Natural killer cell (primary cell): Measurements from ENCODE around the gene PXDC1. TPM values are rescaled to one million over a fixed set of nuclear protein-coding genes. Genes with fewer than 3 reads are reported as not detected.

Source experiments
- ATAC-seq, 3 donors: fragments of 150-1000 bp in 2 of 3; fragments of 200-7000 bp in 1 of 3; cut with Tn5 transposase; 1 replicate in 1 of 3; 2 replicates in 2 of 3; pipeline ENCODE4 v1.10.0; 2021; ENCODE audit warnings: mild to moderate bottlenecking in 2 of 3, moderate library complexity in 2 of 3
- DNase-seq, 2 donors: peaks; one replicate each; pipeline versions ENCODE4 v3.0.0 to v3.0.0-alpha.2; 2013 to 2021; ENCODE audit warnings: mixed read lengths in 1 of 2
- H3K27ac ChIP-seq: one replicate; pipeline ENCODE4 v1.5.1; 2013; ENCODE audit warnings: mild to moderate bottlenecking, low read length
- H3K27me3 ChIP-seq: one replicate; pipeline ENCODE4 v1.6.1; 2013; ENCODE audit warnings: low read length; ENCODE audit not compliant: control insufficient read depth, insufficient read depth
- H3K36me3 ChIP-seq: one replicate; pipeline ENCODE4 v1.6.1; 2013; ENCODE audit warnings: low read length; ENCODE audit not compliant: control insufficient read depth, insufficient read depth
- H3K4me1 ChIP-seq: one replicate; pipeline ENCODE4 v1.6.1; 2013; ENCODE audit warnings: low read length; ENCODE audit not compliant: control insufficient read depth, insufficient read depth
- H3K4me3 ChIP-seq: one replicate; pipeline ENCODE4 v1.5.1; 2013; ENCODE audit warnings: low read length
- H3K9me3 ChIP-seq: one replicate; pipeline ENCODE4 v1.6.1; 2013; ENCODE audit warnings: low read length; ENCODE audit not compliant: control insufficient read depth, insufficient read depth
- H3K27ac Mint-ChIP-seq, 2 donors: one replicate each; pipeline ENCODE4 v1.8.0; 2022; ENCODE audit warnings: mild to moderate bottlenecking in 2 of 2, mixed read lengths in 2 of 2, moderate library complexity in 1 of 2
- H3K27me3 Mint-ChIP-seq, 2 donors: one replicate each; pipeline ENCODE4 v1.8.0; 2022; ENCODE audit warnings: low read depth in 2 of 2, mixed read lengths in 2 of 2
- H3K36me3 Mint-ChIP-seq: one replicate; pipeline ENCODE4 v1.8.0; 2022; ENCODE audit warnings: mixed read lengths
- H3K4me1 Mint-ChIP-seq, 2 donors: one replicate each; pipeline ENCODE4 v1.8.0; 2022; ENCODE audit warnings: mixed read lengths in 2 of 2
- H3K4me3 Mint-ChIP-seq: one replicate; pipeline ENCODE4 v1.8.0; 2022; ENCODE audit warnings: mild to moderate bottlenecking, moderate library complexity, mixed read lengths
- H3K9me3 Mint-ChIP-seq, 2 donors: one replicate each; pipeline ENCODE4 v1.8.0; 2022; ENCODE audit warnings: mixed read lengths in 2 of 2
- WGBS: methylation state at CpG from one replicate; pipeline ENCODE4 v1.1.7; 2013; ENCODE audit warnings: missing lambda C conversion rate; ENCODE audit not compliant: insufficient coverage; 5-methylcytosine and 5-hydroxymethylcytosine counted together
- intact Hi-C: fragments of 100-400 bp; cut with micrococcal nuclease; formaldehyde crosslinking; loops from one replicate; pipeline ENCODE4 v1.14.2; 2022
- total RNA-seq, 4 donors: library from RNA; stranded (reverse); fragments of 120-200 nt in 1 of 4; gene quantifications; one replicate each; pipeline versions ENCODE4 v1.2.3 to v1.2.4, GENCODE V29; 2013 to 2022
- TF ChIP-seq, protein P1 (sequence below): fragments of 200-600 bp; IDR thresholded peaks from one replicate; pipeline ENCODE4 v1.8.0; 2022; ENCODE audit warnings: antibody characterized with exemption

The PXDC1 gene
- total RNA-seq, 3 donors from 2014 or later (not counting 1 experiment from before 2014, with no cell fraction given) = 0.28 TPM; not detected in 1

DNA sequence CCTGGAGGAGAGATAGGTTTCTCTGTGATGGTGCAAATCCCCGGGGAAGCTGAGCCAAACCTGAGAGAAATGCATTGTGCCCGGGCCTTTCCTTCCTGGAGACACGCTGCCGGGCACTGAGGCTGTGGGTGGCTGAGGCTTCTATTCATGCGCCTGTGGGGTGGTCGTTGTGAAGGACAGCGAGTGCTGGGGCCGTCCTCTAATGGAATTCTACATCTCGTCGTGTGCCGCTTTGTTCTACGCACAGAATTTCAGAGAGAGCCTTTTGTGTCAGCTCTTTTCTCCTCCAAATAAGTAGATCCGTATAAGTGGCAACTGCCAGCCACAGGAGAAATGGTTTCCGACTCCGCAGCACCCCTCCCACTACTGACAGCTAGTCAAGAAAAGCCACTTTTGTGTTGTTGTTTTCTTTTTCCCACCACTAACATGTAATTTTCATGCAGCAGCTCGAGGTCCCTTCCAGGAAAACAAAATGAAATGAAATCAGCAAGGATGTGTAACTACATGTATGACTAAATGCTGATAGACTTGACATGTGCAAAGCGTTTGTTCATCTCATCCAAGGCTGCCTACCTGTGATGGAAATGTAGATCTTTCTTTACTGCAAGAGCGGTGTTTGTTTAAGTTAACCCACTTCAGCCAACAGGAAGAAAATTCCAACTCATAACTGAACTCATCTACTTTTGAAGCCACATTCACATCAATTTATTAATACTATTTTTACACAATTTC, 26.4 kb upstream of the PXDC1 start:
- no peak overlapping the region for H3K4me3 Mint-ChIP-seq
- no peaks in the 10 kb centered on the region for H3K9me3 ChIP-seq
- 84% methylated on average over 18 of the region's 18 CpGs for WGBS
- no peak for DNase-seq
- no peak overlapping the region for H3K27ac ChIP-seq
- H3K36me3 ChIP-seq = no peaks in the 10 kb centered on the region
- H3K4me1 ChIP-seq = no peaks in the 10 kb centered on the region
- TF ChIP-seq, protein P1, sequence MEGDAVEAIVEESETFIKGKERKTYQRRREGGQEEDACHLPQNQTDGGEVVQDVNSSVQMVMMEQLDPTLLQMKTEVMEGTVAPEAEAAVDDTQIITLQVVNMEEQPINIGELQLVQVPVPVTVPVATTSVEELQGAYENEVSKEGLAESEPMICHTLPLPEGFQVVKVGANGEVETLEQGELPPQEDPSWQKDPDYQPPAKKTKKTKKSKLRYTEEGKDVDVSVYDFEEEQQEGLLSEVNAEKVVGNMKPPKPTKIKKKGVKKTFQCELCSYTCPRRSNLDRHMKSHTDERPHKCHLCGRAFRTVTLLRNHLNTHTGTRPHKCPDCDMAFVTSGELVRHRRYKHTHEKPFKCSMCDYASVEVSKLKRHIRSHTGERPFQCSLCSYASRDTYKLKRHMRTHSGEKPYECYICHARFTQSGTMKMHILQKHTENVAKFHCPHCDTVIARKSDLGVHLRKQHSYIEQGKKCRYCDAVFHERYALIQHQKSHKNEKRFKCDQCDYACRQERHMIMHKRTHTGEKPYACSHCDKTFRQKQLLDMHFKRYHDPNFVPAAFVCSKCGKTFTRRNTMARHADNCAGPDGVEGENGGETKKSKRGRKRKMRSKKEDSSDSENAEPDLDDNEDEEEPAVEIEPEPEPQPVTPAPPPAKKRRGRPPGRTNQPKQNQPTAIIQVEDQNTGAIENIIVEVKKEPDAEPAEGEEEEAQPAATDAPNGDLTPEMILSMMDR = no peak
- no peaks in the 10 kb centered on the region for H3K27me3 ChIP-seq
- ATAC-seq = no peak
- intact Hi-C loops = no loop called here
- H3K4me1 Mint-ChIP-seq = no peaks in the 10 kb centered on the region
- H3K27me3 Mint-ChIP-seq = peaks cover 0 to 7% of the 10 kb centered on the region in 2 donors
- no peaks in the 10 kb centered on the region for H3K36me3 Mint-ChIP-seq
- H3K9me3 Mint-ChIP-seq = no peaks in the 10 kb centered on the region
- no peak overlapping the region for H3K27ac Mint-ChIP-seq
- no peak overlapping the region for H3K4me3 ChIP-seq

- intact Hi-C loops = no loop called here
- no peak for ATAC-seq
These were observed 25.5 kb upstream of the PXDC1 start for GRCh38 chr6:3776881-3777507.

GRCh38 chr6:3775847-3776246, 24.3 kb upstream of the PXDC1 start:
- Histone ChIP-seq H3K27ac (no peak overlapping the region), H3K4me1 (no peaks in the 10 kb centered on the region), H3K4me3 (no peak overlapping the region), H3K27me3 (no peaks in the 10 kb centered on the region), H3K36me3 (no peaks in the 10 kb centered on the region), H3K9me3 (no peaks in the 10 kb centered on the region)
- peaks cover 2 to 7% of the 10 kb centered on the region in 2 donors for H3K27me3 Mint-ChIP-seq
- TF ChIP-seq, protein P1 = no peak
- H3K9me3 Mint-ChIP-seq = no peaks in the 10 kb centered on the region
- H3K27ac Mint-ChIP-seq = no peak overlapping the region
- no peak overlapping the region for H3K4me3 Mint-ChIP-seq
- intact Hi-C loops = no loop called here
- no peaks in the 10 kb centered on the region for H3K36me3 Mint-ChIP-seq
- no peaks in the 10 kb centered on the region for H3K4me1 Mint-ChIP-seq
- DNase-seq = no peak
- no peak for ATAC-seq
- WGBS = 100% methylated on average over 4 of the region's 4 CpGs

More at GRCh38 chr6:3776881-3777507, 25.5 kb upstream of the PXDC1 start:
- WGBS = 91% methylated on average over 6 of the region's 6 CpGs
- H3K4me1 Mint-ChIP-seq = no peaks in the 10 kb centered on the region
- H3K36me3 Mint-ChIP-seq = no peaks in the 10 kb centered on the region
- H3K9me3 Mint-ChIP-seq = no peaks in the 10 kb centered on the region
- no peaks in the 10 kb centered on the region for H3K36me3 ChIP-seq
- H3K27me3 ChIP-seq = no peaks in the 10 kb centered on the region
- H3K4me3 Mint-ChIP-seq = no peak overlapping the region
- no peak overlapping the region for H3K27ac ChIP-seq
- H3K27me3 Mint-ChIP-seq = peaks cover 0 to 7% of the 10 kb centered on the region in 2 donors
- H3K4me3 ChIP-seq = no peak overlapping the region
- TF ChIP-seq, protein P1 = no peak
- no peak overlapping the region for H3K27ac Mint-ChIP-seq
- H3K9me3 ChIP-seq = no peaks in the 10 kb centered on the region
- no peak for DNase-seq
- no peaks in the 10 kb centered on the region for H3K4me1 ChIP-seq
